SJSA1 (cell line): Measurements from ENCODE around the gene DUS1L. TPM values are rescaled to one million over a fixed set of nuclear protein-coding genes. Genes with fewer than 3 reads are reported as not detected.
"Not testable (repeated sequence)": the region's sequence is repeated elsewhere in the genome, so short reads cannot be mapped to it uniquely, and the experiment has no call there.

Experiments
- DNase-seq, 2 experiments: peaks; one replicate each; pipeline ENCODE4 v3.0.0-alpha.2; 2015 to 2020; ENCODE audit warnings: low spot score in 2 of 2, low read depth in 1 of 2
- H3K27ac ChIP-seq: fragments of 250-450 bp; sonication (Bioruptor Pico); 2 replicates; pipeline ENCODE4 v1.5.1; 2020; ENCODE audit warnings: mild to moderate bottlenecking, moderate library complexity
- H3K27me3 ChIP-seq: fragments of 250-450 bp; sonication (Bioruptor Pico); replicated peaks from 2 replicates; pipeline ENCODE4 v1.5.1; 2020; ENCODE audit warnings: mild to moderate bottlenecking, moderate library complexity
- H3K36me3 ChIP-seq: fragments of 250-450 bp; sonication (Bioruptor Pico); 2 replicates; pipeline ENCODE4 v1.5.1; 2020; ENCODE audit warnings: mild to moderate bottlenecking
- H3K4me1 ChIP-seq: fragments of 250-450 bp; sonication (Bioruptor Pico); replicated peaks from 2 replicates; pipeline ENCODE4 v1.6.1; 2021; ENCODE audit warnings: mild to moderate bottlenecking
- H3K4me3 ChIP-seq: fragments of 250-450 bp; sonication (Bioruptor Pico); 2 replicates; pipeline ENCODE4 v1.5.1; 2020; ENCODE audit warnings: mild to moderate bottlenecking
- H3K9me3 ChIP-seq: fragments of 250-450 bp; sonication (Bioruptor Pico); replicated peaks from 2 replicates; pipeline ENCODE4 v1.5.1; 2020; ENCODE audit warnings: mild to moderate bottlenecking
- total RNA-seq: library from RNA; depleted of rRNA; stranded (reverse); fragments of >200 nt; shearing (Covaris generic); gene quantifications from 2 replicates; pipeline ENCODE4 v1.2.3, GENCODE V29; 2014

DUS1L gene
- total RNA-seq, 1 experiment from 2014 or later: 181 TPM

GRCh38 chr17:82047914-82048570 lies 17.6 kb downstream of the DUS1L start:
- no peak for DNase-seq
- no peaks in the 10 kb centered on the region for H3K9me3 ChIP-seq
- H3K27me3 ChIP-seq: no peaks in the 10 kb centered on the region

GRCh38 chr17:82047379-82047778 lies 18.2 kb downstream of the DUS1L start:
- no peak for DNase-seq
- Histone ChIP-seq H3K9me3 (no peaks in the 10 kb centered on the region), H3K4me3 (no peak overlapping the region), H3K27me3 (no peaks in the 10 kb centered on the region), H3K36me3 (peaks cover 48% of the 10 kb centered on the region), H3K4me1 (peaks cover 14% of the 10 kb centered on the region), H3K27ac (no peak overlapping the region)

More at GRCh38 chr17:82047914-82048570, 17.6 kb downstream of the DUS1L start:
- H3K4me1 ChIP-seq: peaks cover 20% of the 10 kb centered on the region
- H3K27ac ChIP-seq: no peak overlapping the region
- H3K4me3 ChIP-seq: no peak overlapping the region
- H3K36me3 ChIP-seq: peaks cover 49% of the 10 kb centered on the region

GRCh38 chr17:82046903-82047302 lies 18.7 kb downstream of the DUS1L start:
- Histone ChIP-seq H3K36me3 (peaks cover 43% of the 10 kb centered on the region), H3K9me3 (no peaks in the 10 kb centered on the region), H3K27ac (no peak overlapping the region), H3K27me3 (no peaks in the 10 kb centered on the region), H3K4me1 (peaks cover 11% of the 10 kb centered on the region), H3K4me3 (no peak overlapping the region)
- DNase-seq: no peak

- no peak for DNase-seq
- H3K27me3 ChIP-seq: no peaks in the 10 kb centered on the region
- H3K4me3 ChIP-seq: no peak overlapping the region
- H3K4me1 ChIP-seq: peaks cover 8% of the 10 kb centered on the region
- no peaks in the 10 kb centered on the region for H3K9me3 ChIP-seq
- H3K27ac ChIP-seq: no peak overlapping the region
- H3K36me3 ChIP-seq: peaks cover 40% of the 10 kb centered on the region
Observed at GRCh38 chr17:82045936-82046484, 19.6 kb downstream of the DUS1L start.

- Histone ChIP-seq H3K27ac (no peak overlapping the region), H3K27me3 (no peaks in the 10 kb centered on the region), H3K9me3 (no peaks in the 10 kb centered on the region), H3K4me1 (no peaks in the 10 kb centered on the region), H3K4me3 (no peak overlapping the region), H3K36me3 (peaks cover 16% of the 10 kb centered on the region)
- DNase-seq: no peak
Observed at GRCh38 chr17:82043507-82043906, 22.1 kb downstream of the DUS1L start.

- H3K9me3 ChIP-seq: no peaks in the 10 kb centered on the region
Observed at GRCh38 chr17:82042649-82043048, 23.0 kb downstream of the DUS1L start.

GRCh38 chr17:82041144-82041814 lies 24.3 kb downstream of the DUS1L start:
- H3K27ac ChIP-seq: no peak overlapping the region
- no peaks in the 10 kb centered on the region for H3K9me3 ChIP-seq
- DNase-seq: no peak
- H3K27me3 ChIP-seq: no peaks in the 10 kb centered on the region
- no peak overlapping the region for H3K4me3 ChIP-seq
- peaks cover 13% of the 10 kb centered on the region for H3K4me1 ChIP-seq
- peaks cover 9% of the 10 kb centered on the region for H3K36me3 ChIP-seq

More at GRCh38 chr17:82042649-82043048, 23.0 kb downstream of the DUS1L start:
- Histone ChIP-seq H3K36me3 (peaks cover 7% of the 10 kb centered on the region), H3K27me3 (no peaks in the 10 kb centered on the region), H3K4me1 (peaks cover 5% of the 10 kb centered on the region), H3K4me3 (no peak overlapping the region), H3K27ac (no peak overlapping the region)
- DNase-seq: no peak

GRCh38 chr17:82039695-82040299 lies 25.8 kb downstream of the DUS1L start:
- H3K4me1 ChIP-seq: peaks cover 16% of the 10 kb centered on the region
- no peak for DNase-seq
- H3K4me3 ChIP-seq: no peak overlapping the region

GRCh38 chr17:82038796-82039409 lies 26.7 kb downstream of the DUS1L start:
- not testable (repeated sequence) for H3K27me3 ChIP-seq, H3K9me3 ChIP-seq, H3K4me3 ChIP-seq, H3K27ac ChIP-seq, DNase-seq
- Histone ChIP-seq H3K36me3 (peaks cover 22% of the 10 kb centered on the region), H3K4me1 (peaks cover 16% of the 10 kb centered on the region)

More at GRCh38 chr17:82039695-82040299, 25.8 kb downstream of the DUS1L start:
- Histone ChIP-seq H3K27me3 (no peaks in the 10 kb centered on the region), H3K27ac (no peak overlapping the region), H3K36me3 (peaks cover 22% of the 10 kb centered on the region), H3K9me3 (no peaks in the 10 kb centered on the region)

- no peak for DNase-seq
- Histone ChIP-seq H3K36me3 (peaks cover 22% of the 10 kb centered on the region), H3K9me3 (no peaks in the 10 kb centered on the region), H3K27ac (no peak overlapping the region), H3K4me1 (peaks cover 16% of the 10 kb centered on the region), H3K27me3 (no peaks in the 10 kb centered on the region), H3K4me3 (peak overlapping the region; percentile 55)
Observed at GRCh38 chr17:82037889-82038195, 27.8 kb downstream of the DUS1L start.

- Histone ChIP-seq H3K36me3 (peaks cover 22% of the 10 kb centered on the region), H3K27ac (peak within 1 kb of the TSS; percentile 59), H3K9me3 (no peaks in the 10 kb centered on the region), H3K4me3 (peak within 1 kb of the TSS; percentile 55), H3K4me1 (peaks cover 16% of the 10 kb centered on the region), H3K27me3 (no peaks in the 10 kb centered on the region)
- DNase-seq: peak; percentile 99
Observed at GRCh38 chr17:82037092-82037888, 28.3 kb downstream of the DUS1L start, which contains the start of gene DCXR. Gene DCXR (minus strand): TSS chr17:82037697. CDS start chr17:82037682, 15 bp downstream.

- H3K4me1 ChIP-seq: peaks cover 21% of the 10 kb centered on the region
- H3K27ac ChIP-seq: no peak overlapping the region
Observed at GRCh38 chr17:82036634-82037091, 28.9 kb downstream of the DUS1L start.

More at GRCh38 chr17:82036634-82037091, 28.9 kb downstream of the DUS1L start:
- Histone ChIP-seq H3K36me3 (peaks cover 22% of the 10 kb centered on the region), H3K9me3 (no peaks in the 10 kb centered on the region), H3K4me3 (peak overlapping the region; percentile 55), H3K27me3 (no peaks in the 10 kb centered on the region)
- DNase-seq: no peak
